GDM1 (cell line): ENCODE data around the gene MICAL3.

Source experiments
- DNase-seq: peaks from one replicate; lab custom pipeline; 2025; lab: John Stamatoyannopoulos, UW

The MICAL3 gene

DNA sequence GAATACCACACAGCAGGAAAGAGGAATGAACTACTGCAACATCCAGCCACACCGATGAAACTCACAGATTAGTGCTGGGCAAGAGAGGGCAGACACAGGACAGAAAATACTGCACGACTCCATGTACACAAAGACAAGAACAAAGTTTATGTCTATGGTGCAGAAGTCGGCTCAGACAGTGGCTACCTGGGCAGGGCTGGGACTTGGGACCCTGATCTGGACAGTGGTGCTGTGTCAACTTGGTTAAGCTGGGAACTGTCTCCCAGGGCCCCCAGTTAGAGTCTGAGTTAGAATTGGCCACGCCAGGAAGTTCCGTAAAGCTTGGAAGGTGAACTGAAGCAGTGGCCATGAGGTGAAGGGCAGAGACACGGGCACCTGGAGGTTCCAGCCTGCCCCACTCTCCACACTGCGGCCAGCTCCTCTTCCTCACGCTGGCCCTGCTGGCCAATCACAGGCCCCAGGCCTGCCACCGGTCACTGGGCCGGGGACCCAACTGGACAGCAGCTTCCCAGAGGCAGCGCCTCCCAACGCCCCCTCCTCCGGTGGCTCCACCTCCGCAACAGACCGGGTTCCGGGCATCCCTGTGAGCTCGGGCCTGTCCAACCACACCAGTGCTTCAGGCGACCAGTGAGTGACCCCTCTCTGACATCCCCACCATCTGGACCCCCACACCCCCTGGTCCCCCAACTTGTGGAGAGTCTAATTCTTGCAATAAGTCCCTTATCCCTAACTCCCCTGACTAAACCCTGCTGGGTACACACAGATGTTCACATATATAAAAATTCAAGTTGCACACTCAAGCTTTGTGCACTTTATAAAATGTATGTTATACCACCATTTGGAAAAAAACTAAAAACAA, 93.7 kb downstream of the MICAL3 start:
- no peak for DNase-seq

DNA sequence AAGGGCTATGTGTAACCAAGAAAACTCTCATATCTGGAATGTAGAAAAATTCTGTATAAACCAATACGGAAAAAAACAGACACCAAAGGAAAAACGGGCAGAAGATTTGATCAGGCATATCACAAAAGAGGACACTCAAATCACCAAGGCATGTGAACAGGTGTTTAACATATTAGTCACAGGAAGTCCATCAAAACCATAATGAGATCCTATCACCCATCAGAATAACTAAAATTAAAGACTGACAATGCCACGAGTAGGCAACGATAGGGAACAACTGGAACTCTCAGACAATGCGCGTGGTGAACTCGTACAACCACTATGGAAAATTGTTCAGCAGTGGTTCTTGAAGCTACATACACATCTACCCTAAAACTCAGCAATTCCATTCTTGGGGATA, 94.5 kb downstream of the MICAL3 start:
- no peak for DNase-seq

DNA sequence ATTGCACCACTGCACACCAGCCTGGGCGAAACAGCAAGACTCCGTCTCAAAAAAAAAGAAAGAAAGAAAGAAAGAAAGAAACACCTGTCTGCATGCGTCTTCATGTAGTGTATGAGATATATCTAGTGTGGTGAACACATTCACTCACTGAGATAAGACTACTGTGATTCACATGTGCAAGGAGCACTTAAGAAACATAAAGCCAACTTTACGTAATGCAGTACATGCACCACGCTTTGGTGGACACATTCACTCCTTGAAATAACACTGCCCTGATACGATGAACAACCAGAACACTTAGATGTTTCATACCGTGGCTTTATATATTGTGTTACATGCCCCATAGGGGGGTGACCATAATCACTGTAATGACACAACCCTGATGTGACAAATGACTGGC, 96.0 kb downstream of the MICAL3 start:
- no peak for DNase-seq

- no peak for DNase-seq
These were observed 97.3 kb downstream of the MICAL3 start for GRCh38 chr22:17927062-17927461.

DNA sequence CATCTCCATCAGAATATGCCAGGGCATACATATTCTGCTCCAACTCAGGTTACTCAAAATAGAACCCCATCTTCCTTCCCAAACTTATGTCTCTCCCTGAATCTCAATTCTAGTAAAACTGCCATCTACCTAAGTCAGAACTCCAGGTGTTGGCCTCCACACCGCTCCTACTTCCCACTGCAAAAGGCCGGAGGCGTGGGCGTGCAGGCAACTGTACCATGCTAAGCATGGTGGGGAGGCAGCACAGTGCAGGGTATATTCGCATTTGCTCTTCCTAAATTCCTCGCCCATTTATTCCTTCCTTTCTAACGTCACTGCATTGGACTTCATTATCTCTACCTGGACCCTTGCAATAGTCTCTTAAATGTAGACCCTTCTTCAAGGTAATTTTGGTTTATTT, 97.8 kb downstream of the MICAL3 start:
- no peak for DNase-seq

GRCh38 chr22:17925431-17925841, 98.9 kb downstream of the MICAL3 start:
- DNase-seq, result no peak

DNA sequence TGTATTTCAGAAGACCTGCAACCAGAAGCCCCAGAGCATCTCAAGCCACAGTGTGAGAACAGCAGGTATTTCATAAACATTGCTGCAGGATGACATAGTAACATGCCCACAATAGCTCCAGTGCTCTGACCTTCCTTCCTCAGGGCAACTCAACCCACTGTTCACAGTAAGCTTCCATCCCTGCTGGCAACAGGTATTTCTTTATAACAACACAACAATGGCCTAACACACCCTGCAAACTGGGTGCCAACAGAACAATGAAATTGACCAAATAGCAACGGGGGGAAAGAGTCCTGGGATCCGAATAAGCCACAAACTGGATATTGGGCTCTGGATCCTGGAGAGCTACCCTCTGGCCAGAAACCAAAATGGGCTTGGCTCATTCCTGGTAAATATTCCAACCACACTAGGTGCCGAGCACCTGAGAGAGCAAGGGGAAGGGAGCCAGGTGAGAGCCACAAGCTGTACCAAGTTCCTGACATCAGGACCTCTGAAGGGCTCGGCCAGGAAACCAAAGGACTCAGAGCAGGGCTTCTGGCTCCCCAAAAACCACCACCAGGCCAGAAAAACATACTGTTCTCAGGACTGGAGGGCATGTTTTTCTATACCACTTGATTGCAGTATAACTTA, 99.5 kb downstream of the MICAL3 start:
- DNase-seq, result no peak

- no peak for DNase-seq
These were observed 100.3 kb downstream of the MICAL3 start for GRCh38 chr22:17924076-17924475.

- no peak for DNase-seq
These were observed 101.1 kb downstream of the MICAL3 start for GRCh38 chr22:17922925-17923903.

DNA sequence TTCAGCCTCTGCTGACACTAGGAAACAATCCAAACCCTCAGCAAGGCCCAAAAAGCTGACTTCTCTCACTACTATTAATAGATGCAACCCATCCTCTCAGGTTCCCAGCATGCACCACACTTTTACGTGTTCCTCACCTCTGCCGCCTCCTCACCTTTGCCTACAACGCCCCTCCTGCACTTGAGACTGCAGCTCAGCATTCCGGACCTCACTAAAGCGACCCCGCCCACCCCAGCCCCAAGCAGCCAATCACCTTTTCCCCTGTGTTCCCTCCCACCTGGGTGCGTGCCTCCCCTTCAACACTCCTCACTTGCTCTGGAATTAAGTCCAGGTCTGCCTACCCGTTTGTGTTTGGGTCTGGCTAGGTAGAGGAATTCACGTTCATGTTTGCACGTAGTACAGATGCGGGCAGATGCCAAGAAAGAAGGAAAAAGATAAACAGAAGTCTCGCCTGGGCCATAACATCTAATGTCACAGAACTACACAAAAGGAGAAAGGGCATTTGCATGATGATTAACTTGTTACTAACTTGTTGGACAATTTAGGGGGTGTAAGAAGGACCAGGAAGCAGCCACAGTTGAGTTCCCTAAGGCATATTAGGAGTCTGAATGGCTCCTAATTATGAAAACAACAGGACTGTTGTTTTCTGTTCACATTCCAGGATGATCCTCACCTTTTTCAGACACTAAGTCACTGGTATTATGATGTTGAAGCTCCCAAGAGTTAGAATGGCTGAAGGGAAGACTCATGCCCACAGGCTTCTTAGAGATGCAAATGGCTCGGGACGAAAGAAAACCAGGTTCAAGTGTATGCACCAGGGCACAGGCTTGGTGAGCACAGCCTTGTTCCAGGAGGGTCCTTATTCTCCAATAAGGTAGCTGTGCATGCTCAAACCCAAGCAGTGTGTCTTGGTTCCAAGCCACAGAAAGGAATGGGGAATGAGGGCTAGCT, 102.2 kb downstream of the MICAL3 start:
- no peak for DNase-seq

DNA sequence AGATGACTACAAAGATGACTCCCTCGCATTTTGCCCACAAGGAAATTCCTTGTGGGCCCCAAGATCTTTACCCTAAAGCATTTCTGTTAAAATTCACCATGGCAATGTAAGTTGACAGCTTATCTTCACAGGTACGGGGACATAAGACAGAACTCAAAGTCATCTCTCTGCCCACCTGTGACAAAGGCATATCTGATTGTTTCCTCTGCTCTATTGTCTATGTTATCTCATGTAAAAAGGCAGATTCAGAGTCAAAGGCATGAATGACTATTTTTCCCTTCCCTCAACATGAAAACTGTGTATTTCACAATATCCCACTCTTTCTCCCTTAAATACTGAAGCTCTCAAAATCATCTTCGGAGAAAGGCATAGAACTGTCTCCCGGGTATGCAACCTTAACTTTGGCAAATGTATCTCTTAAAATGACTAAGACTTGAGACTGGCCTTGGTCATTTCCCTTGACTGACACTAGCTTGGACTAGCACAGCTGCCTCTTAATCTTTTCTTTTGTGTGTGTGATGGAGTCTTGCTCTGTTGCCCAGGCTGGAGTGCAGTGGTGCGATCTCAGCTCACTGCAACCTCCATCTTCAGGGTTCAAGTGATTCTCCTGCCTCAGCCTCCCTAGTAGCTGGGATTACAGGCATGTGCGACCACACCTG, 103.2 kb downstream of the MICAL3 start:
- DNase-seq, result no peak

DNA sequence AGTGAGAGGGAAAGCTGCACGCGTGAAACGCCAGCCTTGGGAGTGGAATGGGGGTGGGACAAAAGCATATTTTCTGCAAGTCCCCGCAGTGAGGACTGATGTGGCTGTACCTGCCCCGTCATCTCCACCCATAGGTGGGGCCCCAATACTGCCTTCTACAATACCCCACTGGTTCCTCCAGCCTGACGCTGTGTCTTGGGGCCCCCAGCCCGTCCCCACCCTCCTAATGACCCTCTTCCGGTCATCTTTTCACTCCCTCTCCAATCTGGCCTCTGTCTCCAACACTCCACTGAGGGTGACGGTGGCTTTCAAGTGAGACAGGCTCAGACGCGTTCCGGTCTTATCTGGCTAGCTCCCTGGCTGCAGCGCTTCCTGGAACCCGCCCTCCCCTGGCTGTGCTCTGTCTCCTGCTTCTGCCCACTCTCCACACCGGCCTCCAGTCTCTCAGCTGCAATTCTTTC, 104.2 kb downstream of the MICAL3 start:
- DNase-seq, result no peak

DNA sequence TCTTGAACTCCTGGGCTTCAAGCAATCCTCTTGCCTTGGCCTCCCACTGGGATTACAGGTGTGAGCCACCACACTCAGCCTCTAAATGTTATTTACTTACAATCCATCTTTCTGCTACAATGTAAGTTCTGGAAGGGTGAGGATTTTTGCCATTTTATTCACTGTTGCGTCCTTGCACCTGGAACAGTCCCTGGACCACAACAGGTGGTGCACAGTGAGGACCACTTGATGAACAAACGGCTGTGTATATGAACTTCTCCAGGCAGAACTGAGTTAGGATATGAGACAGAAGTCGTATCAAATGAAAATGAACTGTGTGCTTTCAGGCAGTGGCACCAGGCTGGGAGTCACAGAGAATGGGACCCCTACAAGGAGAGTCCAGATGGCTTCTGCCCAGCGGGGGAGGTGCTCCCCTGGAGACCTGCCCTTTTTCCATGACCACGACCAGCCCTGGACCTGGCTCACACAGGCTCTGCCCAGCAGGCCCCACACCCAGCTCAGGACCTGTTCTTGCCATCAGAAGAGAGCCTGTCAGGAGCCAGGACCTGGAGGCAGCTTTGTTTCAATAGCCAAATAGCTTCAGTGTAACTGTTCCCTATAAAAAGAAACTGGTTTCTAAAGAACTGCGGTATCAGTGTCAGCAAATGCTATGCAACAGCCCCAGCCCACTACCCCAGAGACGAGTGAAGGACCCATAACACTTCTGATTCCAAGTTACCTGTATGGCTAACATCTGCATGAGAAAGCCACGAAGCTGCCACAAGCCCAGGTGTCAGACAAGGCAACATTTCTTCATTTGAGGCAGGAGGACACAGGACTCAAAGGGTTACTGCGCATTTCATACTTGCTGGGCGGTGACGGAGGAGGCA, 104.9 kb downstream of the MICAL3 start:
- DNase-seq, result no peak

DNA sequence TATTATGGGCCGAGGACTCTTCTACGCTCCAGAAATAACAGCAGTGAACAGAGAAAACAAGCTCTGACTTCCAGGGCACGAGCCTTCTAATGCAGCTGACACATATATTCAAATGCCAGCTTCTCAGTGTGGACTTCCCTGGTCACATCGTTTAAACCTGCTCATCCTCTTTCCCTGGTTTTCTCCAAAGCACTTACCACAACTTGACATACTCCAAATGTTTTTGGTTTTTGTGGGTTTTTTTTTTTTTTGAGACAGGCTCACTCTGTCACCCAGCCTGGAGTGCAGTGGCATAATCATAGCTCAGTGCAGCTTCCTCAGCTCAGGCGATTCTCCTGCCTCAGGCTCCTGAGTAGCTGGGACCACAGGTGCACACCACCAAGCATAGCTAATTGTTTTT, 105.5 kb downstream of the MICAL3 start:
- no peak for DNase-seq

- DNase-seq, result no peak
These were observed 106.8 kb downstream of the MICAL3 start for GRCh38 chr22:17917490-17917983.

DNA sequence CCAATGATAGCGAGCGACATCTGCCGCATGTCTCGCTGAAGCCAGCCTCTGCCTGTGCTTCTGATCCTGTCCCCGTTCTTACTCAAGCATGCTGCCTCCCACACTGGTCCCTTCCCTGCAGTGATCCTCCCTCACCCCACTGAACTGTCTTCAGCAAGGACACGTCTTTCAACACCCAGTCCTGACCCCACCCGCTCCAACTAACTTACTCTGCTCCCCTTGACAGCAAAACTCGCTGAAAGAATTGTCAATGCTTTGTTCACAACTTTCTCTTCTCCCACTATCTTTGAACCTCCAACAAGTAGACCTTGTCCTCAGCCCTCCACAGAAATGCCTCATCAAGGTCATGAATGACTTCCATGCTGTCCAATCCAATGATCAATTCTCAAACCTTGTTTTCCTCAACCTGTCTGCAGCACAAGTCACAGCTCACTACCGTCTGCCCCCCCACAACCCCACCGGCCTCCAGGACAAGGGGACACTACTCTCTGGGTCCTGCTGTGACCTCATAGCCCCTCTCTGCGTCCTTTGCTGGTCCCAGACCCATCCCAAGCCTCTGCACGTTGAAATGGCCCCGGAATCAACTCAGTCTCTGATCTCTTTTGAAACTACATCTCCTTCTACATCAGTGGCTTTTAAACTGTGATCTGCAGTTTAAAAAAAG, 108.0 kb downstream of the MICAL3 start:
- DNase-seq, result no peak

DNA sequence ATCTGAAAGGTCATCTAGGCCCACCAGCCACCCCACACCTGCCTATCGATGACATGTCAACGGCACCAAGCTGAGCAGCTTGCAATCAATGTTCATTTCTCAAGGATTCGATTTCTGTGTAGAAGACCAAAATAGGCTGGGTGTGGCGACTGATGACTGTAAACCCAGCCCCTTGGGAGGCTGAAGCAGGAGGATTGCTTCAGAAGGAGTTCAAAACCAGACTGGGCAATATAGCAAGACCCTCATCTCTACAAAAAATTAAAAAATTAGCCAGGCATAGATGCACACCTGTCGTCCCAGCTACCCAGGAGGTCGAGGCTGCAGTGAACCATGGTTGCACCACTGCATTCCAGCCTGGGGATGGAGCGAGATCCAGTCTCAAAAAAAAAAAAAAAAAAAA, 108.7 kb downstream of the MICAL3 start:
- DNase-seq, result no peak

- DNase-seq, result no peak
These were observed 109.2 kb downstream of the MICAL3 start for GRCh38 chr22:17915188-17915587.

DNA sequence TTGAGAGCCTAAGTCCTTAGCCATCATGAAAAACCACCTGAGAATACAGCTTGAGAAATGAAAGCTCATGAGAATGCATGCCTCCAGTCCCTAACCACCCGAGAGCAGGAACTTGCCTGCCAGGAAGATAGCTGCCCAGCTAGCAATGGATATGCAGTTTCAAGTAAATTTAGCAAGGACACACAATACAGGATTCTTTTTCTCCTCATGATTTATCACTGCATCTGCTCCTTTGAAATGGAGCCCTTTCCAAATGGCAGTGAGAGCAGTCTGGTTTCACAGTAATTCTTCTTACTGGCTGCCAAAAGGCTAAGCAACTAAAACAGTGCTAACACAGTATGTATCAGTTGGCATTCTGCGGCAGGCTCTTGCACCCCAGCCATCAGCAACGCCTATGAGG, 109.9 kb downstream of the MICAL3 start:
- no peak for DNase-seq
